GM19372 (cell line): Measurements from ENCODE around the gene ABHD16A.

Experiments used
- ATAC-seq: cut with Tn5 transposase; IDR thresholded peaks from one replicate; pipeline ENCODE4 v1.9.1; 2021; ENCODE audit warnings: mild to moderate bottlenecking, low read depth, moderate library complexity; ENCODE audit not compliant: unreplicated experiment

Gene ABHD16A

GRCh38 chr6:31690231-31691077 lies 12.7 kb downstream of the ABHD16A start:
- ATAC-seq: no peak

GRCh38 chr6:31689249-31690110 lies 13.6 kb downstream of the ABHD16A start:
- no peak for ATAC-seq

GRCh38 chr6:31687860-31688693 lies 15.0 kb downstream of the ABHD16A start:
- no peak for ATAC-seq

GRCh38 chr6:31687321-31687720 lies 15.8 kb downstream of the ABHD16A start:
- no peak for ATAC-seq

- ATAC-seq: no peak
These were observed 16.6 kb downstream of the ABHD16A start for GRCh38 chr6:31686483-31686882.

GRCh38 chr6:31683591-31683990 lies 19.5 kb downstream of the ABHD16A start:
- ATAC-seq: no peak

- ATAC-seq: no peak
These were observed 21.9 kb downstream of the ABHD16A start for GRCh38 chr6:31681135-31681671.

- ATAC-seq: no peak
These were observed 22.6 kb downstream of the ABHD16A start, which contains the start of gene LY6G5C for GRCh38 chr6:31680226-31681134. LY6G5C (minus strand) TSS chr6:31681067; CDS start chr6:31680373, 694 bp downstream.

- no peak for ATAC-seq
These were observed 25.2 kb downstream of the ABHD16A start for GRCh38 chr6:31677955-31678354.

GRCh38 chr6:31676904-31677303 lies 26.2 kb downstream of the ABHD16A start:
- no peak for ATAC-seq

GRCh38 chr6:31676322-31676903 lies 26.7 kb downstream of the ABHD16A start:
- ATAC-seq: no peak

- no peak for ATAC-seq
These were observed 33.4 kb downstream of the ABHD16A start, which contains the start of gene LY6G5B for GRCh38 chr6:31669676-31670075. LY6G5B (plus strand) TSS chr6:31669976; CDS start chr6:31670951, 975 bp downstream.

GRCh38 chr6:31666337-31666965 lies 36.7 kb downstream of the ABHD16A start:
- ATAC-seq: no peak

GRCh38 chr6:31665501-31666336 lies 37.4 kb downstream of the ABHD16A start, which contains the start of gene CSNK2B:
CSNK2B (plus strand) TSS chr6:31666080; CDS start chr6:31666832, 752 bp downstream.
- ATAC-seq: peak; percentile 85

GRCh38 chr6:31664790-31665500 lies 38.2 kb downstream of the ABHD16A start, which contains the start of gene GPANK1:
GPANK1 (minus strand) TSS chr6:31664997; CDS start chr6:31664478, 519 bp downstream.
- no peak for ATAC-seq

GRCh38 chr6:31663961-31664789 lies 38.9 kb downstream of the ABHD16A start:
- ATAC-seq: no peak
